ACC112 (cell line): ENCODE data around the gene ADRA2C.

Experiments
- H2AFZ ChIP-seq: fragments of 200-600 bp; sonication (generic); one replicate; pipeline ENCODE4 v1.6.0; 2017; ENCODE audit warnings: antibody characterized with exemption, low read length; ENCODE audit not compliant: unreplicated experiment
- H3K27ac ChIP-seq: fragments of 200-600 bp; sonication (generic); 2 replicates; pipeline ENCODE4 v1.5.1; 2014; ENCODE audit warnings: low read depth, mild to moderate bottlenecking, antibody characterized with exemption, low read length, moderate library complexity
- H3K27me3 ChIP-seq: fragments of 200-600 bp; sonication (generic); 2 replicates; pipeline ENCODE4 v1.6.1; 2014; ENCODE audit warnings: mild to moderate bottlenecking, antibody characterized with exemption, low read length, moderate library complexity, mixed read lengths; ENCODE audit not compliant: insufficient read depth
- H3K36me3 ChIP-seq: fragments of 200-600 bp; sonication (generic); 2 replicates; pipeline ENCODE4 v1.6.1; 2016; ENCODE audit warnings: mild to moderate bottlenecking, antibody characterized with exemption, low read length, moderate library complexity, mixed read lengths; ENCODE audit not compliant: insufficient read depth
- H3K4me1 ChIP-seq: fragments of 200-600 bp; sonication (generic); one replicate; pipeline ENCODE4 v1.6.1; 2016; ENCODE audit warnings: low read length, mixed read lengths; ENCODE audit not compliant: insufficient read depth, unreplicated experiment, control insufficient read depth
- H3K4me3 ChIP-seq: fragments of 200-600 bp; sonication (generic); 2 replicates; pipeline ENCODE4 v1.5.1; 2014; ENCODE audit warnings: mild to moderate bottlenecking, low read depth, low read length
- H3K79me2 ChIP-seq: fragments of 200-600 bp; sonication (generic); one replicate; pipeline ENCODE4 v1.6.0; 2016; ENCODE audit warnings: low read length; ENCODE audit not compliant: control insufficient read depth, unreplicated experiment, insufficient read depth

The ADRA2C gene

GRCh38 chr4:3766036-3766784 is at the start of gene ADRA2C:
Gene ADRA2C, plus strand, starts transcription at chr4:3766385. Its CDS starts 222 bp downstream, at chr4:3766607.
- H3K27ac ChIP-seq: no peak within 1 kb of the TSS
- peaks cover 56% of the 10 kb centered on the region for H3K27me3 ChIP-seq
- H3K36me3 ChIP-seq: no peaks in the 10 kb centered on the region
- no peaks in the 10 kb centered on the region for H3K4me1 ChIP-seq
- peak within 1 kb of the TSS; percentile 75 for H2AFZ ChIP-seq
- H3K4me3 ChIP-seq: peak within 1 kb of the TSS; percentile 70
- no peaks in the 10 kb centered on the region for H3K79me2 ChIP-seq

GRCh38 chr4:3716631-3717235 is 49.5 kb upstream of the ADRA2C start:
- no peaks in the 10 kb centered on the region for H3K36me3 ChIP-seq
- H3K27me3 ChIP-seq: peaks cover 54% of the 10 kb centered on the region
- no peak overlapping the region for H3K27ac ChIP-seq
- no peaks in the 10 kb centered on the region for H3K4me1 ChIP-seq
- H3K4me3 ChIP-seq: no peak overlapping the region
- no peaks in the 10 kb centered on the region for H3K79me2 ChIP-seq
- H2AFZ ChIP-seq: no peak overlapping the region

DNA sequence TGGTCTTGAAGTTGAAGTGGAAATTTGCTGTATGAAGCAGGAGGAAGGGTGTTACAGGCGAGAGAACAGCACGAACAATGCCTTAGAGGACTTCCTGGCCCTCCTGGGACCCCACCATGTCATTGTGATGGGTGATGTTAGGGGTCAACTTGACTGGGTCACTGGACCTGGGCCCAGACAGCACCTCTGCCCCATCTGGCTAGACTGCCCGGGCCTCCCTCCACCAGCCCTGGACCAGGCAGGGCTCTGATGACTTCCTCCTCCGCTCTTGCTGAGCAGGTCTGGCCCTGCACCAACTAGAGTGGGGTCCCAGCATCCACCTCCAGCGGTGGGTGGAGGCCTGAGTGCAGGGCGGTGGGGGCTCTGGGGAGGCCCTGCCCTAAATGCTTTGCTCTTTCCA is 48.9 kb upstream of the ADRA2C start:
- Histone ChIP-seq H2AFZ (no peak overlapping the region), H3K27me3 (peaks cover 56% of the 10 kb centered on the region), H3K79me2 (no peaks in the 10 kb centered on the region), H3K4me1 (no peaks in the 10 kb centered on the region), H3K27ac (no peak overlapping the region), H3K36me3 (no peaks in the 10 kb centered on the region), H3K4me3 (no peak overlapping the region)

- Histone ChIP-seq H3K4me1 (no peaks in the 10 kb centered on the region), H3K36me3 (no peaks in the 10 kb centered on the region), H3K27ac (no peak overlapping the region), H2AFZ (no peak overlapping the region), H3K4me3 (no peak overlapping the region), H3K27me3 (peaks cover 67% of the 10 kb centered on the region), H3K79me2 (no peaks in the 10 kb centered on the region)
Measured at GRCh38 chr4:3718462-3718861, 47.7 kb upstream of the ADRA2C start.

DNA sequence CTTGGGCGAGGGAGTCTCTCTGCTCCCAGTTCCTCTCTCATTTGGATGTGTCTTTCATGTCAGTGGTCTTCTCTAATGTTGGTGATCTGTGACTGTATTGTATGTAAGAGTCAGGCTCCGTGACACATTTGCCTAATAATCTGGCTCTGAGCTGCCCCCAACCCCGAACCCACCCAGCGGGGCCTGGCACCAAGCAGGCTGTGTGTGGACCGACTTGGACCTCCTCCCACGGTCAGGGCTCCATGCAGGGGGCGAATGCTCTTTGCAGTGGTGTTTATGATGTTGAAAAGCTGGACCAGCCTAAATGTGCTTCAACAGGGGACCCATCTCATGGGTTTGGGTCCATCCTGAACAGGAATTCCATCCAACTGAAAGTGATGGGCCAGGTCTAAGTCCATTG is 47.0 kb upstream of the ADRA2C start:
- H3K79me2 ChIP-seq: no peaks in the 10 kb centered on the region
- H3K27ac ChIP-seq: no peak overlapping the region
- H3K27me3 ChIP-seq: peaks cover 74% of the 10 kb centered on the region
- H3K36me3 ChIP-seq: no peaks in the 10 kb centered on the region
- no peak overlapping the region for H2AFZ ChIP-seq
- H3K4me3 ChIP-seq: no peak overlapping the region
- no peaks in the 10 kb centered on the region for H3K4me1 ChIP-seq

DNA sequence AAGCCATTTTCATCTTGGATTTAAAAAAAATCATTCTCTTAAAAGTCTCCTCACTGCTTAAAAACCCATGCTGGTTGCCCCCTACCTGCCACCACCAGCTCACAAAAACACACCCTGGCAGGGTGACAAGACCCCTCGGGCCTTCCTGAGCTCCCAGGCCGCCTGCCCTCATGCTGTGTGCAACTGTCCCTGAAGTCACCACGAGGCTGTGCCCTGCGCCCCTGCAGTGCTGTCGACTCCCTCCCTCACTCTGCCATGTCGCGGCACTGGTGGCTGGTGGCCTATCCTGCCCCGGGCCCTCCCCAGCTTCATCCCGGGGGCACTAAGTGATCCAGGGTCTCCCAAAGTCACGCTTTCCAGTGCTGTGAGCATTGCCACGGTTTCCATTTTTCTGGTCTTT is 46.3 kb upstream of the ADRA2C start:
- Histone ChIP-seq H3K36me3 (no peaks in the 10 kb centered on the region), H3K79me2 (no peaks in the 10 kb centered on the region), H2AFZ (no peak overlapping the region), H3K27me3 (peaks cover 81% of the 10 kb centered on the region), H3K27ac (no peak overlapping the region), H3K4me3 (no peak overlapping the region), H3K4me1 (no peaks in the 10 kb centered on the region)

DNA sequence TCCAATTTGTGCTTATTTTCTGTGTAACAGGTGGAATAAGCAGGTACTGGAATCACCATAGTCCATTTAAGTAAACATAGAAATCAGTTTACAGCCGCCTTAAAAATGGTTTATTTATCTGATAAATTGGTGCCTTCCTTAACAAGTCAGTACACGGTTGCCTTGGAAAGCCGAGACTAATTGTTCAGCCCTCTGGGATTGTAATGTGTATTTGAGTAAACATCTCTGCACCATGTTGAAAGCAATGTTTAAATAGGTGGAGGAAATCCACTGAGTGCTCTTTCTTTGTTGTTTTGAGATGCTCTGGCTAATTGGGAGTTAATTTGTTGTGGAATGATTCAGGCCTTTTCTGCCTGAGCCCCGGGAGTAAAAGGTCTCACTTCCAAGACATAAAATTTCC is 45.7 kb upstream of the ADRA2C start:
- no peaks in the 10 kb centered on the region for H3K79me2 ChIP-seq
- no peak overlapping the region for H3K4me3 ChIP-seq
- no peak overlapping the region for H3K27ac ChIP-seq
- H2AFZ ChIP-seq: no peak overlapping the region
- H3K27me3 ChIP-seq: peaks cover 87% of the 10 kb centered on the region
- no peaks in the 10 kb centered on the region for H3K36me3 ChIP-seq
- H3K4me1 ChIP-seq: no peaks in the 10 kb centered on the region

DNA sequence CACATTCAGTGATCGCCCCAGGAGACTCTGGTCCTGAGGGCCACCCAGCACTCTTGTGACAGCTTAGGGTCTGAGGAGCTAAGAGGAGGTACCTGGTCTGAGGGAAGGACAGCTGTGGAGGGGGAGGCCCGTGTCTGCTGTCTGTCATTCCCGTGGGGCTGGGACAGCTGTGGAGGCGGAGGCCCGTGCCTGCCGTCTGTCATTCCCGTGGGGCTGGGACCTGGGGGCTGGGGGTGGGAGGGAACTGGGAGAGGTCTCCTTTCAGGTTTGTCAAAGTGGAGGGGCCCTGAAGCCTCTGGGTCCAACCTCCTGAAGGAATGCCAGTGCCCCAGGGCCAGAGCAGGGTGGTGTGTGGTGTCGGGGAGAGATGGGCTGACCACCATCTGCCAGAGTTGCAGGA is 45.0 kb upstream of the ADRA2C start:
- no peak overlapping the region for H3K4me3 ChIP-seq
- peaks cover 83% of the 10 kb centered on the region for H3K27me3 ChIP-seq
- H3K79me2 ChIP-seq: no peaks in the 10 kb centered on the region
- H2AFZ ChIP-seq: no peak overlapping the region
- H3K36me3 ChIP-seq: no peaks in the 10 kb centered on the region
- no peak overlapping the region for H3K27ac ChIP-seq
- H3K4me1 ChIP-seq: no peaks in the 10 kb centered on the region

- Histone ChIP-seq H3K36me3 (no peaks in the 10 kb centered on the region), H3K27me3 (peaks cover 87% of the 10 kb centered on the region), H3K4me1 (no peaks in the 10 kb centered on the region), H3K4me3 (no peak overlapping the region), H2AFZ (no peak overlapping the region), H3K79me2 (no peaks in the 10 kb centered on the region), H3K27ac (no peak overlapping the region)
Measured at GRCh38 chr4:3721627-3722026, 44.6 kb upstream of the ADRA2C start.

GRCh38 chr4:3722446-3723231 is 43.5 kb upstream of the ADRA2C start:
- Histone ChIP-seq H3K79me2 (no peaks in the 10 kb centered on the region), H3K27ac (no peak overlapping the region), H3K36me3 (no peaks in the 10 kb centered on the region), H3K4me3 (no peak overlapping the region), H3K4me1 (no peaks in the 10 kb centered on the region), H2AFZ (no peak overlapping the region), H3K27me3 (peaks cover 85% of the 10 kb centered on the region)
